ENCODE data around the gene SF3B6. TPM values are rescaled to one million over a fixed set of nuclear protein-coding genes. Genes with fewer than 3 reads are reported as not detected.
A peak's percentile ranks its signal among the peaks of the same experiment; 100 is the strongest.

Gene SF3B6
- total RNA-seq, 2 donors from 2014 or later = 109 to 131 TPM

DNA sequence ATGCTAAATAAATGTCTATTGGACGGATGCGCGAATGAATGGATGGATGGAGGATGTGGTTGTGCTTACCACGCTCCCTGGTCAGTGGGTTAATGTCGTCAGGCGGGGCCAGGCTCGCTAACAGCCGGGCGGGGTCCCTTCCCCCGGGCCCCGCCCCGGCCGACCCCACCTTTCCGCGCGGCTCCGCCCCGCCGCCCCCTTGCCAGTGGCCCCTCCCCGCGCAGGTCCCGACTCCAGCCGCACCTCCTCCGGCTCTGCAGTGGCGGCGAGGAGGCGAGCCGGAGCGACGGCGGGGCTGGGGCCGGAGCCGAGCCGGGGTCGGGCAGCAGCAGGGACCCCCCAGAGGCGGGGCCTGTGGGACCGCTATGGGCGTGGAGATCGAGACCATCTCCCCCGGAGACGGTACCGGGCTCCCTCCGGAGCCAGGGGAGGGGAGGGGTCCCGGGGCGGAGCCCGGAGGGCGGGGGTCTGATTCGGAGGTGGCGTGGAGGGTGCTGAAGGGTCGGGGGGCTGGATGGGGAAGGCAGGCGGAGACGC, 26.6 kb downstream of the SF3B6 start, which contains the start of gene FKBP1B:
Gene FKBP1B, plus strand, starts transcription at position 257 of the 537 bp plus-strand sequence. Its CDS starts 109 bp downstream, at position 366.
- peak; percentile 94 for DNase-seq
- Histone ChIP-seq H3K9ac (ENCODE audit: extremely low read depth, low read length, poor library complexity, severe bottlenecking) (peak within 1 kb of the TSS; percentile 8), H3K4me1 (ENCODE audit: control insufficient read depth, insufficient read depth, low read length) (no peaks in the 10 kb centered on the region), H3K27ac (ENCODE audit: low read depth, low read length) (no peak within 1 kb of the TSS), H3K27me3 (ENCODE audit: control insufficient read depth, insufficient read depth, low read length, poor library complexity, severe bottlenecking) (no peaks in the 10 kb centered on the region), H3K4me3 (ENCODE audit: low read length) (peak within 1 kb of the TSS; percentile 83), H3K36me3 (ENCODE audit: control insufficient read depth, insufficient read depth, low read length) (no peaks in the 10 kb centered on the region), H3K9me3 (ENCODE audit: control insufficient read depth, low read length) (no peaks in the 10 kb centered on the region)
- TF ChIP-seq, protein P1, sequence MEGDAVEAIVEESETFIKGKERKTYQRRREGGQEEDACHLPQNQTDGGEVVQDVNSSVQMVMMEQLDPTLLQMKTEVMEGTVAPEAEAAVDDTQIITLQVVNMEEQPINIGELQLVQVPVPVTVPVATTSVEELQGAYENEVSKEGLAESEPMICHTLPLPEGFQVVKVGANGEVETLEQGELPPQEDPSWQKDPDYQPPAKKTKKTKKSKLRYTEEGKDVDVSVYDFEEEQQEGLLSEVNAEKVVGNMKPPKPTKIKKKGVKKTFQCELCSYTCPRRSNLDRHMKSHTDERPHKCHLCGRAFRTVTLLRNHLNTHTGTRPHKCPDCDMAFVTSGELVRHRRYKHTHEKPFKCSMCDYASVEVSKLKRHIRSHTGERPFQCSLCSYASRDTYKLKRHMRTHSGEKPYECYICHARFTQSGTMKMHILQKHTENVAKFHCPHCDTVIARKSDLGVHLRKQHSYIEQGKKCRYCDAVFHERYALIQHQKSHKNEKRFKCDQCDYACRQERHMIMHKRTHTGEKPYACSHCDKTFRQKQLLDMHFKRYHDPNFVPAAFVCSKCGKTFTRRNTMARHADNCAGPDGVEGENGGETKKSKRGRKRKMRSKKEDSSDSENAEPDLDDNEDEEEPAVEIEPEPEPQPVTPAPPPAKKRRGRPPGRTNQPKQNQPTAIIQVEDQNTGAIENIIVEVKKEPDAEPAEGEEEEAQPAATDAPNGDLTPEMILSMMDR (conservative IDR thresholded peaks at IDR 0.05) = no peak
- 0 to 4% methylated on average over 5 to 52 of the region's 52 CpGs for WGBS, 2 experiments (ENCODE audit: insufficient coverage in 1 of 2, insufficient read length in 1 of 2)
- peaks cover 11% of the 10 kb centered on the region for H3K4me1 Mint-ChIP-seq
- H3K4me3 Mint-ChIP-seq = no peak within 1 kb of the TSS
- H3K9me3 Mint-ChIP-seq = no peaks in the 10 kb centered on the region
- peaks cover 4% of the 10 kb centered on the region for H3K36me3 Mint-ChIP-seq (ENCODE audit: low read depth)
- no peak within 1 kb of the TSS for H3K27ac Mint-ChIP-seq
- H3K27me3 Mint-ChIP-seq (ENCODE audit: insufficient read depth) = peaks cover 2% of the 10 kb centered on the region

DNA sequence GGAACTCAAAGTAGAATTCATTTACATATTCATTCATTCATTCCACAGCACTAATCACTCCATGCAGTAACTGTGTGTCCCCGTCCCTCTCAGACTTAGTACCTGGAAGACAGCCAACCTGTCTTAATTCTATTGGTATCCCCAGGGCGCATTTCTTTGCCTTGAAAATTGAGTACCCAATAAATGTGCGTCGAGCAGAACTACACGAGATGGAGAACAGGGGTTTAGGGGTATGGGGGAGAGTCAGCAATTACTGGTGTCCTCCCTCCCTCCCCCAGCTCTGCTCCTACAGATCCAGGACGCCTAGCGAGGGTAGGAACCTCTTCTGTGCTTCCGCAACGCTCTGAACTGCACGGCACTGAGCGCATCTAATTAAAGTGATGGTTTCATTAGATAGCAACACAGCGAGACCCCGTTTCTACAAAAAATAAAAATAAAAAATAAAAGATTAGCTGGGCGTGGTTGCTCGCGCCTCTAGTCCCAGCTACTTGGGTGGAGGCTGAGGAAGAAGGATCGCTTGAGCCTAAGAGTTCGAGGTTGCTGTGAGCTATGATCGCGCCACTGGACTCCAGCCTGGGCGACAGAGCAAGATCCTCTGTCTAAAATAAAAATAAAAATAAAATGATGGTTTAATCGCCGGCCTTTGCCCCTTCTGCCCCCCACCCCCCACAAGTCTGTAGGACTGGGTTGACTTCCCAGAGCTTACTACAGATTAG, 27.2 kb downstream of the SF3B6 start:
- no peak overlapping the region for H3K27ac Mint-ChIP-seq
- TF ChIP-seq, protein P1 (conservative IDR thresholded peaks at IDR 0.05) = no peak
- Histone ChIP-seq H3K27me3 (ENCODE audit: control insufficient read depth, insufficient read depth, low read length, poor library complexity, severe bottlenecking) (no peaks in the 10 kb centered on the region), H3K4me3 (ENCODE audit: low read length) (peak overlapping the region; percentile 83), H3K9me3 (ENCODE audit: control insufficient read depth, low read length) (no peaks in the 10 kb centered on the region), H3K9ac (ENCODE audit: extremely low read depth, low read length, poor library complexity, severe bottlenecking) (no peak overlapping the region), H3K36me3 (ENCODE audit: control insufficient read depth, insufficient read depth, low read length) (no peaks in the 10 kb centered on the region), H3K27ac (ENCODE audit: low read depth, low read length) (no peak overlapping the region), H3K4me1 (ENCODE audit: control insufficient read depth, insufficient read depth, low read length) (no peaks in the 10 kb centered on the region)
- 81 to 88% methylated on average over 10 to 23 of the region's 23 CpGs for WGBS, 2 experiments (ENCODE audit: insufficient coverage in 1 of 2, insufficient read length in 1 of 2)
- DNase-seq = no peak
- peaks cover 2% of the 10 kb centered on the region for H3K27me3 Mint-ChIP-seq (ENCODE audit: insufficient read depth)
- no peaks in the 10 kb centered on the region for H3K9me3 Mint-ChIP-seq
- no peaks in the 10 kb centered on the region for H3K36me3 Mint-ChIP-seq (ENCODE audit: low read depth)
- peaks cover 11% of the 10 kb centered on the region for H3K4me1 Mint-ChIP-seq
- no peak overlapping the region for H3K4me3 Mint-ChIP-seq

DNA sequence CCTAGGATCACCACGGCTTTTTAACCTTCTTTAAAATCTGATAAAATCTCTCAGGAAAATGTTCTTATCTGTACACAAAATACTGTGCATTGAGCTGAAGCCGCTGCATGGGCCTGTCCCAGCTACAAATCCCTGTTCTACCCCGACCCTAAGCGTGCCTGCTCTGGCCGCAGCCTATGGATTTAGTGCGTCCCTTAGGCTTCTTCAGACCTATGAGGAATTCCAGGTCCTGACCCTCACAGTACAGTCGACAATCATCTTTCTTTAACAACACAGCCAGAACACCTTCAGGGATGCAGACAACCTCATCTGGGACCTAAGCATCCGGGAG, 28.5 kb downstream of the SF3B6 start:
- peak overlapping the region; percentile 8 for H3K27ac Mint-ChIP-seq

More for the DNA sequence above, 28.5 kb downstream of the SF3B6 start:
- H3K27ac ChIP-seq (ENCODE audit: low read depth, low read length) = no peak overlapping the region
- DNase-seq = no peak
- Mint-ChIP-seq H3K4me3 (peak overlapping the region; percentile 98), H3K36me3 (ENCODE audit: low read depth) (peaks cover 4% of the 10 kb centered on the region), H3K27me3 (ENCODE audit: insufficient read depth) (peaks cover 2% of the 10 kb centered on the region), H3K9me3 (no peaks in the 10 kb centered on the region), H3K4me1 (peaks cover 11% of the 10 kb centered on the region)
- peak overlapping the region; percentile 35 for H3K4me3 ChIP-seq (ENCODE audit: low read length)
- WGBS, 2 experiments (ENCODE audit: insufficient coverage in 1 of 2, insufficient read length in 1 of 2) = 68 to 69% methylated on average over 7 to 8 of the region's 8 CpGs
- no peaks in the 10 kb centered on the region for H3K9me3 ChIP-seq (ENCODE audit: control insufficient read depth, low read length)
- TF ChIP-seq, protein P1 (conservative IDR thresholded peaks at IDR 0.05) = no peak
- H3K36me3 ChIP-seq (ENCODE audit: control insufficient read depth, insufficient read depth, low read length) = no peaks in the 10 kb centered on the region
- H3K4me1 ChIP-seq (ENCODE audit: control insufficient read depth, insufficient read depth, low read length) = no peaks in the 10 kb centered on the region
- H3K9ac ChIP-seq (ENCODE audit: extremely low read depth, low read length, poor library complexity, severe bottlenecking) = no peak overlapping the region
- no peaks in the 10 kb centered on the region for H3K27me3 ChIP-seq (ENCODE audit: control insufficient read depth, insufficient read depth, low read length, poor library complexity, severe bottlenecking)
